ENCODE results near the gene AMZ1.

- TF ChIP-seq, protein P1, sequence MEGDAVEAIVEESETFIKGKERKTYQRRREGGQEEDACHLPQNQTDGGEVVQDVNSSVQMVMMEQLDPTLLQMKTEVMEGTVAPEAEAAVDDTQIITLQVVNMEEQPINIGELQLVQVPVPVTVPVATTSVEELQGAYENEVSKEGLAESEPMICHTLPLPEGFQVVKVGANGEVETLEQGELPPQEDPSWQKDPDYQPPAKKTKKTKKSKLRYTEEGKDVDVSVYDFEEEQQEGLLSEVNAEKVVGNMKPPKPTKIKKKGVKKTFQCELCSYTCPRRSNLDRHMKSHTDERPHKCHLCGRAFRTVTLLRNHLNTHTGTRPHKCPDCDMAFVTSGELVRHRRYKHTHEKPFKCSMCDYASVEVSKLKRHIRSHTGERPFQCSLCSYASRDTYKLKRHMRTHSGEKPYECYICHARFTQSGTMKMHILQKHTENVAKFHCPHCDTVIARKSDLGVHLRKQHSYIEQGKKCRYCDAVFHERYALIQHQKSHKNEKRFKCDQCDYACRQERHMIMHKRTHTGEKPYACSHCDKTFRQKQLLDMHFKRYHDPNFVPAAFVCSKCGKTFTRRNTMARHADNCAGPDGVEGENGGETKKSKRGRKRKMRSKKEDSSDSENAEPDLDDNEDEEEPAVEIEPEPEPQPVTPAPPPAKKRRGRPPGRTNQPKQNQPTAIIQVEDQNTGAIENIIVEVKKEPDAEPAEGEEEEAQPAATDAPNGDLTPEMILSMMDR (IDR thresholded peaks at IDR 0.05; ENCODE audit: borderline replicate concordance, extremely low read depth, low read length, poor library complexity, severe bottlenecking) = no peak
- no peak for TF ChIP-seq EZH2 (IDR thresholded peaks at IDR 0.05; ENCODE audit: borderline replicate concordance, low read depth, low read length, severe bottlenecking)
These were observed 27.6 kb downstream of the AMZ1 start for GRCh38 chr7:2715341-2716231.
